GDM1 (cell line): Measurements from ENCODE around the gene PKN1.

Source experiments
- DNase-seq: peaks from one replicate; lab custom pipeline; 2025; lab: John Stamatoyannopoulos, UW

Gene PKN1

GRCh38 chr19:14406645-14407401 lies 26.3 kb upstream of the PKN1 start:
- no peak for DNase-seq

- DNase-seq: no peak
These were observed 25.3 kb upstream of the PKN1 start for GRCh38 chr19:14407605-14408484.

GRCh38 chr19:14408491-14409145 lies 24.5 kb upstream of the PKN1 start:
- no peak for DNase-seq

GRCh38 chr19:14409146-14410023 lies 23.7 kb upstream of the PKN1 start:
- DNase-seq: no peak

- no peak for DNase-seq
These were observed 22.7 kb upstream of the PKN1 start for GRCh38 chr19:14410091-14411051.

GRCh38 chr19:14411161-14411937 lies 21.8 kb upstream of the PKN1 start:
- no peak for DNase-seq

- DNase-seq: no peak
These were observed 21.2 kb upstream of the PKN1 start for GRCh38 chr19:14411938-14412245.

GRCh38 chr19:14412324-14412995 lies 20.6 kb upstream of the PKN1 start:
- no peak for DNase-seq

GRCh38 chr19:14412996-14413692 lies 20.0 kb upstream of the PKN1 start:
- DNase-seq: no peak

GRCh38 chr19:14413693-14414181 lies 19.4 kb upstream of the PKN1 start:
- no peak for DNase-seq

- no peak for DNase-seq
These were observed 18.0 kb upstream of the PKN1 start for GRCh38 chr19:14414926-14415690.

GRCh38 chr19:14416817-14417231 lies 16.3 kb upstream of the PKN1 start:
- DNase-seq: no peak

GRCh38 chr19:14418856-14419105 lies 14.3 kb upstream of the PKN1 start:
- DNase-seq: no peak

GRCh38 chr19:14419106-14419813 lies 13.8 kb upstream of the PKN1 start, which contains the start of gene DDX39A:
DDX39A (minus strand) TSS chr19:14419341; CDS start chr19:14413220, 6,121 bp downstream.
- peak; percentile 99 for DNase-seq

- no peak for DNase-seq
These were observed 7.4 kb upstream of the PKN1 start for GRCh38 chr19:14425696-14426138.

GRCh38 chr19:14427461-14427860 lies 5.6 kb upstream of the PKN1 start:
- DNase-seq: no peak

- DNase-seq: no peak
These were observed 4.2 kb upstream of the PKN1 start for GRCh38 chr19:14428882-14429416.
